OCI-LY7 (cell line): ENCODE data around the gene MLLT3.

Experiments
- CTCF ChIP-seq: fragments of 200-600 bp; sonication (generic); conservative IDR thresholded peaks from 2 replicates; pipeline ENCODE4 v1.5.1; 2014; ENCODE audit warnings: mild to moderate bottlenecking, antibody characterized with exemption, low read length, moderate library complexity, mixed read lengths
- EZH2phosphoT487 ChIP-seq: fragments of 200-600 bp; sonication (generic); IDR thresholded peaks from 2 replicates; pipeline ENCODE4 v1.6.1; 2018; ENCODE audit warnings: low read depth, borderline replicate concordance, mild to moderate bottlenecking, mixed run types, antibody characterized with exemption, low read length, moderate library complexity, mixed read lengths

GRCh38 chr9:20442461-20443319 is 179.6 kb downstream of the MLLT3 start:
- TF ChIP-seq EZH2phosphoT487 (no peak), CTCF (no peak)
